Daoy (cell line): Measurements from ENCODE around the gene FNDC3B. TPM values are rescaled to one million over a fixed set of nuclear protein-coding genes. Genes with fewer than 3 reads are reported as not detected.
"Not testable (repeated sequence)": the region's sequence is repeated elsewhere in the genome, so short reads cannot be mapped to it uniquely, and the experiment has no call there.

ENCODE experiments used
- DNase-seq: peaks from one replicate; pipeline ENCODE4 v3.0.0-alpha.2; 2015; ENCODE audit warnings: low read depth
- total RNA-seq: library from RNA; depleted of rRNA; stranded (reverse); fragments of >200 nt; shearing (Covaris generic); gene quantifications from 2 replicates; pipeline ENCODE4 v1.2.3, GENCODE V29; 2014

FNDC3B gene
- total RNA-seq, 1 experiment from 2014 or later = 84.3 TPM

DNA sequence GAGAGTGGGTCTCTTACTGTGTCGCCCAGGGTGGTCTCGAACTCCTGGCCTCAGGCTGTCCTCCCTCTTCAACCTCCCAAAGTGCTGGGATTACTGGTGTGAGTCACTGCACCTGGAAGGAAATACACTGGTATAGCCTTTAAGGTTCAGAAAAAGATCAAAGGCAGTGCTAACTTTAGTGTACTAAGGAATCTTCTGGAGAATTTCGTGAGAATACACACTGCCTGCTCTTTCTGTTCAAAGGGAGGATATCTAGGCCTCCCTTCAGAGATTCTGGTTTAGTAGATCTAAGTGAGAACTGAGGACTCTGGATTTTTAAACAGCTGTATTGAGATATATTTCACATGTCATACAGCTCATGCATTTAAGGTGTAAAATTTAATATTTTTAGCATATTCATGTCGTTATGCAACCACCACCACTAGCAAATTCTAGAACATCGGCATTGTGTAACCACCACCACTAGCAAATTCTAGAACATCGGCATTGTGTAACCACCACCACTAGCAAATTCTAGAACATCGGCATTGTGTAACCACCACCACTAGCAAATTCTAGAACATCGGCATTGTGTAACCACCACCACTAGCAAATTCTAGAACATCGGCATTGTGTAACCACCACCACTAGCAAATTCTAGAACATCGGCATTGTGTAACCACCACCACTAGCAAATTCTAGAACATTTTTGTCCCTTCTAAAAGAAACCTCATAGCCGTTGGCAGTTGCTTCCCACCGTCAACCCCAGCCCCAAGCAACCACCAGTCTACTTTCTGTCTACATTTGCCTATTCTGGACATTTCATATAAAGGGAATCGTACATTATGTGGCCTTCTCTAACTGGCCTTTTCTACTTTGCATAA is 54.4 kb downstream of the FNDC3B start:
- DNase-seq = not testable (repeated sequence)

DNA sequence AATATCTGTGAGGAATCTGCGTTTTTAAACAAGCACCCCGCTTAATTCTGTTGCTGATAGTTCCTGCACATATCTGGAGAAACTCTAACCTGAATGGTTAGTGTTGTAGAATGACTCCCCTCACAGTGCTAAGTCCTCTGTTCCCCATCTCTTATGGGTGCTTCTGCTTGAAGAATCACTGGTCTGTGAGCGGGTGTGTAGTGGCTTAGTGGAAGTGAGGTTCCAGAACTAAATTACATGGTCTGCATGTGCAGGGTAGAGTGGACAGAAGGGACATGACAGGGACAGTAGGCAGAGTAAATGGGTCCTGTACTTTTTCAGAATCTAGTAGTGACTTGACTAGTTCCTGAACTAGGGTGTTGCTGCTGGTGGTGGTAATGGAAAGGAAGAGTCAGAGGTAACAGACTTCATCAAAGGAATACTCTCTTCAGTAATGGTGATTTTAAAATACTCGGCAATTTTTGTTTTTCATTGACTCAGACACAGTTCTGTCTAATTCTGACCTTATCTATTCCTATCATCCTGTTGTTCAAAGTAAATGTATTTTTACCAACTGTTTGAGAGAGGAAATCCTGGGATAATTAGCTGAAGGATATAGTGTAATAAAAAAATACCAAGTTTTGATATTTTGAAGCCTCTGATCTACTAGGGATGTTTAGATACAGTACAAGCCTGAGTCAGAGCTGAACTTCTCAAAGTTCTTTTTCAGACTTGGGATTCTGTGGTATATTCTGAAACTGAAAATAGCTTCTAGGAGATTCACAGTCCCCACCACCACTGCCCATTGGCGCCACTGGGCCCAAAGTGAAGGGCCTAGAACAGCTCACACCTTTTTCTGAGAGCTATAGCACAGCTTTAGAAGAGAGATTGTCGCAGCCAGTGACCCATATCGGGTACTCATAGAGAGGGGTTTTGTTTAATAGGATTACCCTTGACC is 55.5 kb downstream of the FNDC3B start:
- DNase-seq = peak; percentile 25

GRCh38 chr3:172096881-172097420 is 57.6 kb downstream of the FNDC3B start:
- peak; percentile 70 for DNase-seq

DNA sequence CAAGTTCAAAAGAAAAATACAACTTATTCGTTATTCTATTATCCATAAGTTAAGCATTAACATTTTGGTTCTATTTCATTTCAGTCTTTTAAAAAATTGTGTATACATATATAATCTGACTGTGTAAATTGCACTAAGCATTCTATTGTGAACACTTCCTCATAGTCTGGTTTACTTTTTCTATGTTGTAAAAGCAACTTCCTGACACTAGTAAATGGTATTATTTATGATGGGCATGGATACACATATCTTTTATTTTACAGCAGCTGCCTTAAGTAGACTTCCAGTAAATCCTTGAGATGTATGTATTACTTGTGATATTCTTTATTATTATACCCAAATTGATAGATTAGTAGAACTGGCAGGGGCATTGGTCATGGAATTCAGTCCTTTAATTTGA is 58.2 kb downstream of the FNDC3B start:
- DNase-seq = no peak

DNA sequence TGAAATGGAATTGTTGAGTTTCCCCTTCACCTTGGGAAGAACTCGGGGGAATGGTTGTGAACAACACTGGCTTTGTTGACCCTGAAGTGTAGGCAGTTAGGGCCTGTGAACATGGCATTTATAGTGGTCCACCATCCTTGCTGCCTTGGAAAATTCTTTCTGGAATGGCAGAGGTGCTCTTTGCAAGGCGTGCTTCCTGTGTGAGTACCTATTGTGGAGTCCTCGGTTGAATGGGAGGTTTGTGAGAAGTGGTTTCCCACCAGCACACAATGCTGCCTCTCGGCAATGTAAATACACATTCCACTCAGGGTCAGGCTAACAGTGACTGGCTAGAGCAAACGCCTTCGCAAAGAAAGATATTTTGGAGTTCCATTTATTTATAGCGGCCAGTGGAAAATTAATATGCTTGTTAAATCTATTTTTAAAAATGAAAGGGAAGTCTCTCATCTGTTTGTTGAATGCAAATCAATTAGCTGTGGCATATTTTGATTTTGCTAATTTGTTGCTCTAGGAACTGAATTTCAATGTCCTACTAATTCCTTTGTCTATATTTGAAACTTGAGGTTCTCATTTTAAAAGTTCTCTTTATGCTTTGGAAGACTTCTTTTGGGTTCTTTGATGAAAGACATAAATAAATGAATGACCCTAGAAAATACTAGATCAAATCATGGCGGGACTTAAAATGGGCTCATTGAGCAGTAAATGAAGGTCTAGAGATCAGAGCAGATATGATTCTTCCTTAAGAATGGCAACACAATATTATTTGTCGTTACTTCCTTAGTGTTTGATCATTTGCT is 59.5 kb downstream of the FNDC3B start:
- no peak for DNase-seq

DNA sequence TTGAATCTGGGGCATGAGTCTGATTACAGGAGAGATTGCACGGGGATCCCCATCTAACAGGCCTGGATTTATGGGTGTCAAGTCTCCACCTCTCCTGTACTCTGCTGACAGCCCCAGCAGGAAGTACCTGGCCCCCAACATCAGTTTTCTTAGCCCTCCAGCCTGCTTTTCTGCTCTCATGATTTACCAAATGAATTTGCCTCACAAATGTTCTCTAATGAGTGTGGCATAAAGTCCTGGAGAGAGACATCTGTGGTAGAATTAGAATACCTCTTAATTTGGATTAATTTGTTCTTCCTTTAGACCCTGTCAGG is 60.1 kb downstream of the FNDC3B start:
- no peak for DNase-seq

- no peak for DNase-seq
Observed at GRCh38 chr3:172100482-172100881, 61.1 kb downstream of the FNDC3B start.

- no peak for DNase-seq
Observed at GRCh38 chr3:172101107-172101506, 61.7 kb downstream of the FNDC3B start.

GRCh38 chr3:172102123-172102882 is 62.9 kb downstream of the FNDC3B start:
- no peak for DNase-seq

DNA sequence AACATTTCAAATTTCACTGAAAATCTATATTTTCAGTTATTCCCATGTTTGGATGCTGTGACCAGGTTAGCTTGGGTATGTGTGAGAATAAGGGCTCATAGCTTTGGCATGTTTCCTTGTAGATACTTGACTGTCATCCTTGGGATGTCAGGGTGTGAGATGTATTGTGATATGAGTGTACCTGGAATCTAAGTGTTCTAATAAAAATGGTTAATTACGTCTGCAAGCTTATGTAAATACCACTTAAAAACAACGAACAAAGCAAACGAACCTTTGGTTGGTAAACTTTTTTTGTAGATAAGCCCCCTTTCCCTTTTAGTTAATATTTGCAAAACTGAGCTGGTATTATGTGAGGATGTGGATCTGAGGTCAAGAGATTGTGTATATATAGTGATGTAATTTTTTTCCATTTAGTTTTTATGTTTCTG is 63.5 kb downstream of the FNDC3B start:
- no peak for DNase-seq

- peak; percentile 71 for DNase-seq
Observed at GRCh38 chr3:172103724-172104123, 64.3 kb downstream of the FNDC3B start.

DNA sequence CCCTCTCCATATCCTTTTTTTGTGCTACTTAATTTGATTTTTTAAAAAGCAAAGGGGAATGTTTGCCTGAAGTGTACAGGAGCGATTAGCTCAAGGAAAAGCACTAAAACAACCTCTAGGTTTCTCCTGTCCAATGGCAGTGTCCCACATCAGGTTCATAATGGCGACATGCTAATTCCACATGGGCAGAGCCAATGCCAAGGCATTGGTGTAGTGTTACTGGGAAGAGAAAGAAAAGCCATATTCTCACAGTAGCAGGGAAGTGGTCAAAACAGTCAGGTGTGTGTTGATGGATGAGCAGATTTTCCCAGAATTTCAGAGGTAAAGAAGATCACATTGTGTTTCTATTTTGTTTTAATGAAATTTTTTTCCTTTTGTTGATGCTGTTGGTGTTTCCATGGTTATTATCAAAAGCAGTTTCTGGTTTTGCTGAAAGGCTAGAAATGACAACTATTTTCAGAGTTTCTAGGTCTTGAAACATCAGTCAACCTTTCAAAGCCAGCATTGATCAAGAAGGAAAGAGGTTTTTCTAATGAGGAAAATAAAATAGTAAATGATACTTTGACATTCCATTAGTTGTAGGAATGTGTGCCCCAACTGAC is 65.2 kb downstream of the FNDC3B start:
- DNase-seq = peak; percentile 64

DNA sequence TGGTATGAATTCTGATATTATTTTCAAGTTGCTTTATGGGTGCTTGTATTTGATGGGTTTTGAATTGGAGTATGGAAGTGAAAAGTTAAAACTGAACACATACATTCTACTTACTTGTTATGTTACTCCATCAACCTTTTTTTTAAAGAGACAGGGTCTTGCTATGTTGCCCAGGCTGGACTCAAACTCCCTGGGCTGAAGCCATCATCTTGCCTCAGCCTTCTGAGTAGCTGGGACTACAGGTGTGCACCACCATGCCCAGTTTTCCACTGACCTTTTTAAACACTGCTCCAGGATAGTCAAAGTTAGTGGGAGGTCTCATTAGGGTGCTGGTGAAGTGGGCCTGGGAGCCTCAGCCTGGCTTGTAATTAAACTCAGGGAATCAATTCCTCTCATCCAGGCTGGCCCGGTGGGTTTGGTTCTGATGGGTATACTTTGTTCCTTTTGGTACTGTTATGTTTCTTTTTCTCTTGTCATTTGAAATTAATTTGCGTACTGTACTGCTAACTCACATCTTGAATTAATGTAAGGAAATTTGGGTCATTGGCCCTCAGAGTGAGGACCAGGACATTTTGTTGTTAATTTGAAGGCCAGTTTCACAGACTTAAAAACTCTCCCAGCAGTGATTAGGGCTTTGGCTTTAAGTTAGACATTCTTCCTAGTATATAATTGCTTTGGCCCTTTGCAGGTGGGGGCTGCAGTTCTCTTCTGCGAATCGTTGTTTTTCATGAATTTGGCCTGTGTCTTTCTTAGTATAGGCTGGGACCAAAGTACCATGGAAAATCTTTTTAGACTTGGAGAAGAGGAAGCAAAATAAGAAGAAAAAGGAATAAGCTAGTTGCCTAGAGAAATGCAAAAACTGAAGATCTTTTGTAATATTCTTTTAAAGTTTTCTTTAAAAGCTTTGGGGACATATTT is 66.9 kb downstream of the FNDC3B start:
- DNase-seq = no peak

GRCh38 chr3:172106989-172107388 is 67.6 kb downstream of the FNDC3B start:
- DNase-seq = peak; percentile 40

DNA sequence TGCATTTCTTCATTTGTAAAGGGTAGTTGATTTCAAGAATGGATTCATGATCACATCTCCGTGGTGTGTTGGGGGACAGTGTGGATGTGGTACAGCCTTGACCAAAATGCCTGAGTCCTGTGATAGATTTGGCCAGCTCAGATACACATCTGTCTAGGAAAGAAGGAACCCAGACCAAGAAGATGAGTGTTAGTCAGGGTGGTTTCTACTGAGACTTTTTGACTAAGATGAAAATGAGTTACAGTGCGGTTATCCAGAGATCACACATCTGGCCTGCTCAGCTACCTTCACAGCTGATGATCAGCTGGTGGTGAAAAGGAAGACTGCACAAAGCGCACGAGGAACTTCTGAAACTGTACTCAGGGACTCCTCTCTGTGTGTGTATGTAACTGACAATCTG is 68.0 kb downstream of the FNDC3B start:
- no peak for DNase-seq

- no peak for DNase-seq
Observed at GRCh38 chr3:172110127-172110779, 70.9 kb downstream of the FNDC3B start.

- DNase-seq = no peak
Observed at GRCh38 chr3:172111163-172111562, 71.8 kb downstream of the FNDC3B start.

GRCh38 chr3:172112078-172112733 is 72.8 kb downstream of the FNDC3B start:
- no peak for DNase-seq
